Ramos (cell line): ENCODE data around the gene PHF21B.

ENCODE experiments used
- in situ Hi-C: fragments of 300-500 bp; cut with MboI; formaldehyde crosslinking; loops from one replicate; pipeline ENCODE4 v1.14.3; 2022; ENCODE audit warnings: low sequenced_read_pairs; ENCODE audit not compliant: unreplicated experiment

The PHF21B gene

DNA sequence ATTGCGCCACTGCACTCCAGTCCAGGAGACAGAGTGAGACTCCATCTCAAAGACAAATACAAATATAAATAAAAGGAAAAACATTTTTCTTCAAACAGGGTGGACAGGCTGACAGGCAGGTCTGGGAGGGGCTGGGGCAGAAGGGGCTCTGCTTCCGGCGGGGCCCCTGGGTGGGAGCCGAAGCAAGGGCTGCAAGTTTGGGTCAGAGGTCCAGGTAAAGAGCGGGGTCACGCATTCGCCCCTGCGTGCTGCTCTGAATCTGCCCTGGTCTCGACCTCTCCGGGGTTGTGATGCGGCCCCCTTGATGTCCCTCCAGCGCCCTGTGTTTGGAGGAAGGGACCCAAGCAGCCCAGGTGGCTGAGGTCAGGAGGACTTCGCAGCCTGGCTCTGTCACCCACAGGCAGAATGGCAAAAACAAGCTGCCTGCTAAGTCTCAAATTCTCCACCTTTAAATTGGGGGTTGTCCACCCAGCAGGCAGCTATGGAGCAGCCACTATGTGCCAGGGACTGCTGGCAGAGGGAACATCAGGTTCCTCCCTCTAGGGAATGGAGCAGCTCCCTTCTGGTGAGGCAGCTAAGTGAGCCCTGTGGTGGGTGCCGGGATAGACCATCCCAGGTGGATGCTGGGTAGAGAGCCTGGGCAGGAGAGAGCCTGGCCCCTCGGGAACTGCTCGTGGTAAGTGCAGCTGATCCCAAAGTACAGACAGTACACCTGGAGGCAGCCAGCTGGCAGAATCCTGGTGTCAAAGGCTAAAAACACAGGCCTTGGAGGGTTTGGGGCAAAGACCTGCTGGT lies 10.3 kb upstream of the PHF21B start:
- in situ Hi-C loops: no loop called here

GRCh38 chr22:45014654-45015053 lies 4.8 kb upstream of the PHF21B start:
- in situ Hi-C loops: no loop called here

GRCh38 chr22:45013138-45013537 lies 3.3 kb upstream of the PHF21B start:
- in situ Hi-C loops: no loop called here

DNA sequence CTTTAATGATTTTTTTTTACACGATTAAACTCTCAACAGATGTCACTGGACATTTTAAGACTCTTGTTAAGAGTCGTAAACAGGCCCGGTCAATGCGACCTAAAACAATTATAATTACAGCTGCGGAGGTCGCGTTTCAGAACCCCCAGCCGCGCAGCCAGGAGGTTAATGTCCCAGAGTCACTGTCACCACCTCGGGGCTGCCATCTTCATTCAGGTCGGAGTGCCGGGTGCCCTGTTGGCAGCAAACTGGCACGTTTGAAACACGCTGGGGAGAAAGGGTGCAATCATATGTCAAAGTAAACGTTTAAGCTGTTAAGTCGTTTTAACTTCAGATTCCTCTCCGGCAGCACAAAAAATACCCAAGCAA lies 711 bp upstream of the PHF21B start:
- in situ Hi-C loops: no loop called here

GRCh38 chr22:45008751-45009605 lies 827 bp downstream of the PHF21B start:
- in situ Hi-C loops: no loop called here

- in situ Hi-C loops: no loop called here
Observed at GRCh38 chr22:45008186-45008681, 1.6 kb downstream of the PHF21B start.

- in situ Hi-C loops: no loop called here
Observed at GRCh38 chr22:45007391-45008185, 2.2 kb downstream of the PHF21B start.

GRCh38 chr22:45006964-45007390 lies 2.8 kb downstream of the PHF21B start:
- in situ Hi-C loops: no loop called here

GRCh38 chr22:45006111-45006963 lies 3.5 kb downstream of the PHF21B start:
- in situ Hi-C loops: no loop called here

GRCh38 chr22:45001653-45002052 lies 8.2 kb downstream of the PHF21B start:
- in situ Hi-C loops: no loop called here

GRCh38 chr22:45000330-45000729 lies 9.5 kb downstream of the PHF21B start:
- in situ Hi-C loops: no loop called here

DNA sequence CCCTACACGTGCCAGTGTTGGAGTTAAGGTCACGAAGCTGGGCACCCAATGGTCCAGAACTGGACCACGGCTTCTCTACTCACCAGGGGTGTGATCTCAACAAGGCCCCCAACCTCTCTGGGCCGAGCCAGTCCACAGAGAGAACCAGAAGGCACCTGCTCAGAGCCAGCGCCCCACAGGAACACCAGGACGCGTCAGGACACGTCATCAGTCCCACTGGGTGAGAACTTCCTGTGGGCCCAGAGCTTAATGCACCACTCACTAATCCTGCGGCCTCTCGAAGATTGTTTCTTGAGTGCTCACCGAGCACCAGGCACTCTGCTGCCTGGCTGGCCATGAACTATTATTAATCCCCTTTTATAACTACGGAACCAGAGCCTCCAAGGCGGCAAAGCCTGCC lies 10.1 kb downstream of the PHF21B start:
- in situ Hi-C loops: no loop called here

GRCh38 chr22:44999231-44999630 lies 10.6 kb downstream of the PHF21B start:
- in situ Hi-C loops: no loop called here

GRCh38 chr22:44998296-44998695 lies 11.5 kb downstream of the PHF21B start:
- in situ Hi-C loops: no loop called here

DNA sequence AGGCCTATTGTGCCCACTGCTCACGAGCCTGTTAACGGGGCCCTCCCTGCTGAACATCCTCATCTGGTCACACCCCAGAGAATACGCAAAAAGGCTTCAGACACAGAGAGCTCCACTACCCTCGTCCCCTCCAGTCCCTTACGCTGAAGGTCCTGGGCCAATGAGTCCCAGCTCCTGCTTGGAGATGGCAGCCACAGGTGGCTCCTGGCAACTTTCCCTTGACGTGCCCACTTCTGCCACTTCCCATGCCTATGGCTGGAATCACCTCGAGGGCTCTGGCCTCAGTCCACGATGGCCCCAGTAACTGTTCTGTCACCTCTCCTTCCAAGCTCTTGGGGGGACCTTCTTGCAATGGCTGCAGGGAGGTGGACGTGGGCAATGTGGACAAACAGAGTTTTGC lies 12.7 kb downstream of the PHF21B start:
- in situ Hi-C loops: no loop called here

- in situ Hi-C loops: no loop called here
Observed at GRCh38 chr22:44996648-44997047, 13.2 kb downstream of the PHF21B start.

- in situ Hi-C loops: no loop called here
Observed at GRCh38 chr22:44996120-44996519, 13.7 kb downstream of the PHF21B start.

DNA sequence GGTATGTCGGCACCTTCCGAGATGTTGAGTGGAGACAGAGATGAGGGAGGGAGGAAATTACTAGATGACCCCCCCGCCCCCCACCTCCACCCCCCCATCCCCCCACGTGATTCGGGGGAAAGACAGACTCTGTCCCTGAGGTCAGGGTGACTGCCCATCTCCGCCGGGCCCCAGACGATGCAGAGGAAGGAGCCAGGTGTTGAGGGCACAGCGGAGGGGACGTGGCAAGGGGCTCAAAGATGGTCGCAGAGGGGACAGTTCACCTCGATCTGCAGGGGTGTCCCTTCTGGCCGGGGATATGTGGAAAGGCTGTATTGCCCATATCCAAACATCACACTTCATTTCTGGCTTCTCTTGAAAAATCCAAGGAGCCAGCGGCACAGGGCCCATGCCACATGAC lies 14.1 kb downstream of the PHF21B start:
- in situ Hi-C loops: no loop called here

- in situ Hi-C loops: no loop called here
Observed at GRCh38 chr22:44995105-44995514, 14.7 kb downstream of the PHF21B start.
